WERI-Rb-1 (cell line): Measurements from ENCODE around the gene TOR2A.

ENCODE experiments used
- DNase-seq: peaks from one replicate; pipeline ENCODE4 v3.0.0-alpha.2; 2020
- H3K27ac ChIP-seq: fragments of 250-450 bp; sonication (Bioruptor Pico); 2 replicates; pipeline ENCODE4 v1.5.1; 2020; ENCODE audit warnings: mild to moderate bottlenecking, moderate library complexity
- H3K27me3 ChIP-seq: fragments of 250-450 bp; sonication (Bioruptor Pico); 2 replicates; pipeline ENCODE4 v1.5.1; 2021; ENCODE audit warnings: mild to moderate bottlenecking, low read depth, moderate library complexity; ENCODE audit not compliant: insufficient read depth, severe bottlenecking
- H3K36me3 ChIP-seq: fragments of 250-450 bp; sonication (Bioruptor Pico); 2 replicates; pipeline ENCODE4 v1.5.1; 2020; ENCODE audit warnings: mild to moderate bottlenecking, moderate library complexity
- H3K4me3 ChIP-seq: 2 replicates; pipeline ENCODE4 v1.5.1; 2011; ENCODE audit warnings: low read depth, mild to moderate bottlenecking, control low read depth, low read length
- H3K9me3 ChIP-seq: fragments of 250-450 bp; sonication (Bioruptor Pico); 2 replicates; pipeline ENCODE4 v1.5.1; 2021; ENCODE audit warnings: mild to moderate bottlenecking, moderate library complexity; ENCODE audit not compliant: severe bottlenecking
- TF ChIP-seq, protein P1 (sequence below): IDR thresholded peaks from 2 replicates; pipeline ENCODE4 v1.5.1; 2011; ENCODE audit warnings: low read depth, mild to moderate bottlenecking, control low read depth, inconsistent platforms, low read length

The TOR2A gene

DNA sequence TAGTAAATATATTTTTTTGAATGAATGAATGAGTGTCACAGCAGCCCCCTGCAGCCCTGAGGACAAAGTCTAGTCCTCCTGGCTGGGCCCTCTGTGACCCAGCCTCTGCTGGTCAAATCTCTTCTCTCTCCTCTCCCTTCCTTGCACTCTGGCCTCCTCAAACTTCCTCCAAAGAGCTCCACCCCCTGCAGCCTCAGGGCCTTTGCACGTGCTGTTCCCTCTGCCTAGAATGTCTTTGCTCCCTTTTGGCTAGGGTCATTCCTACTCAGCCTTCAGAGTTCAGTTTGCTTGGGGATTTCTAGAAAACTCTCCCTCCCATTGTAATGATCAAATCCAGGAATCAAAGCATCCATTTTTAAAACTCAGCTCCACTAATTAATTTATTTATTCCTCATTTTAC, 30.3 kb upstream of the TOR2A start:
- Histone ChIP-seq H3K27me3 (no peaks in the 10 kb centered on the region), H3K9me3 (peaks cover 4% of the 10 kb centered on the region), H3K36me3 (no peaks in the 10 kb centered on the region), H3K27ac (no peak overlapping the region), H3K4me3 (no peak overlapping the region)
- TF ChIP-seq, protein P1, sequence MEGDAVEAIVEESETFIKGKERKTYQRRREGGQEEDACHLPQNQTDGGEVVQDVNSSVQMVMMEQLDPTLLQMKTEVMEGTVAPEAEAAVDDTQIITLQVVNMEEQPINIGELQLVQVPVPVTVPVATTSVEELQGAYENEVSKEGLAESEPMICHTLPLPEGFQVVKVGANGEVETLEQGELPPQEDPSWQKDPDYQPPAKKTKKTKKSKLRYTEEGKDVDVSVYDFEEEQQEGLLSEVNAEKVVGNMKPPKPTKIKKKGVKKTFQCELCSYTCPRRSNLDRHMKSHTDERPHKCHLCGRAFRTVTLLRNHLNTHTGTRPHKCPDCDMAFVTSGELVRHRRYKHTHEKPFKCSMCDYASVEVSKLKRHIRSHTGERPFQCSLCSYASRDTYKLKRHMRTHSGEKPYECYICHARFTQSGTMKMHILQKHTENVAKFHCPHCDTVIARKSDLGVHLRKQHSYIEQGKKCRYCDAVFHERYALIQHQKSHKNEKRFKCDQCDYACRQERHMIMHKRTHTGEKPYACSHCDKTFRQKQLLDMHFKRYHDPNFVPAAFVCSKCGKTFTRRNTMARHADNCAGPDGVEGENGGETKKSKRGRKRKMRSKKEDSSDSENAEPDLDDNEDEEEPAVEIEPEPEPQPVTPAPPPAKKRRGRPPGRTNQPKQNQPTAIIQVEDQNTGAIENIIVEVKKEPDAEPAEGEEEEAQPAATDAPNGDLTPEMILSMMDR, result no peak
- no peak for DNase-seq

DNA sequence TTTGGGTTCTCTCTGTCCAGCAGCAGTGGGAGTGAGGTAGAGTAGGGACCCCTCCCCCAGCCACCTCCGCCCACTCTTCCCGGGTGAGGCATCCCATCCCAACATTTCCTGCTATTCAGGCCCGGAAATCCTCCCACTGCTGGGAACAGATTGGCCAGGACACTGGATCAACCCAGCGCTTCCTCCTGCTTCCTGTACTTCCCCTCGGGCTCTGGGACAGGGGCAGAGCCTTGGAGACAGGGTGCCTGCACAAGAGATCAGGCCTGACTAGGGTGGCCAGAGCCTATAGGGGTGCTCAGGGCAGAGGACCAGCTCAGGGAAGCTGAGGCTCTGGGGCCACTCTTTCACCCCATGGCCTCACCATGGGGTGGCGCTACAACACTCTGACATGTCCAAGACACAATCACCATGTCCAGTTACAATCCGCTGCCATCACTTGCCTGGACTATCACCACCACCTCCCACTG, 28.9 kb upstream of the TOR2A start:
- no peak overlapping the region for H3K27ac ChIP-seq
- no peak overlapping the region for H3K4me3 ChIP-seq
- H3K36me3 ChIP-seq, result no peaks in the 10 kb centered on the region
- peak; percentile 79 for DNase-seq
- TF ChIP-seq, protein P1, result peak; percentile 91
- H3K9me3 ChIP-seq, result peaks cover 4% of the 10 kb centered on the region
- H3K27me3 ChIP-seq, result no peaks in the 10 kb centered on the region

DNA sequence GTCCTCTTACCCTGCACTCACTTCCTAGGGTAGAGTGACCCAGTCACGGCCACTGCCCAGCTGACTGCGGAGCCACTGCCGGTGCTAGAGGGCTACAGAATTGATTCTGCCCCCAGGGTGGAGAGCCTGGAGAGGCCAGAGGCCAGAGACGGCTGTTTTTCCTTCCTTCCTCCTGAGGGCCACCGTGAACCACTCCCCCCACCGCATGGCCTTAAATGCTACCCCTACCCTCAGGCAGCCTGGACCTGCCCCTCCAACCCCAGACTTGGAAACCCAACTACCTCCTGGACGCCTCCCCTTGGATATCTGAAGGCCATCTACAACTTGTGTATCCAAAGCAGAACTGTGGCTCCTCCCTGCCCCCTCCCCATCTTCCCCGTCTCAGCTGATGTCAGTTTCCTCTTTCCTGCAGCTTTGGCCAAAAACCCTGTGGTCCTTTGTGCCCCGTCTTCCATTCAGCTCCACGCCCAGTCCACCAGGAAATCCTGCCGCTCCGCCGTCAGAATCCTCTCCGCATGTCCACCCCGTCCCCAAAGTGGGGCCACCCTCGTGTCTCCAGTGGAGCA, 27.1 kb upstream of the TOR2A start:
- no peak for DNase-seq
- no peaks in the 10 kb centered on the region for H3K36me3 ChIP-seq
- TF ChIP-seq, protein P1, result no peak
- H3K27me3 ChIP-seq, result no peaks in the 10 kb centered on the region
- no peak overlapping the region for H3K4me3 ChIP-seq
- H3K27ac ChIP-seq, result no peak overlapping the region
- H3K9me3 ChIP-seq, result peaks cover 4% of the 10 kb centered on the region

DNA sequence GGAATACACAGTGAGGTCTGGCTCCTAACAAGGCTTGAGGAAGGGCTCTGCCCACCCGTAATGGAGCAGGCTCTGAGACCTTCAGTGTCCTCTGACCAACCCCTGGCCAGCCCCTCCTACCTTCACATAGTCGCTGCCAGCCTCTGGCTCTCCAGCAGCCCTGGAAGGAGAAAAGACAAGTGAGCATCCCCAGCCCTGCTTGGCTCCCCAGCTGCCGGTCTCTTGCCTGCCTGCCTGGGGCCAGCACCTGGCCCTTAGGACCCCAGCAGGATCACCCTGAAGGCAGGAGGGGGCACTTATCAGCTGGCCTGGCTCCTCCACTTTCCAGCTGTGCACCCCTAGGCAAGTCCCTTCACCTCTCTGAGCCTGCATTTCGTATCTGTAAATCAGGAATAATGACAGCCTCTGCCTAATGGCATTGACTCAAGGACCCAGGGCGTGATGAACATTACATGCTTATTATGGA, 26.4 kb upstream of the TOR2A start:
- DNase-seq, result no peak
- no peak overlapping the region for H3K4me3 ChIP-seq
- TF ChIP-seq, protein P1, result no peak
- peaks cover 4% of the 10 kb centered on the region for H3K9me3 ChIP-seq
- no peak overlapping the region for H3K27ac ChIP-seq
- no peaks in the 10 kb centered on the region for H3K36me3 ChIP-seq
- no peaks in the 10 kb centered on the region for H3K27me3 ChIP-seq

DNA sequence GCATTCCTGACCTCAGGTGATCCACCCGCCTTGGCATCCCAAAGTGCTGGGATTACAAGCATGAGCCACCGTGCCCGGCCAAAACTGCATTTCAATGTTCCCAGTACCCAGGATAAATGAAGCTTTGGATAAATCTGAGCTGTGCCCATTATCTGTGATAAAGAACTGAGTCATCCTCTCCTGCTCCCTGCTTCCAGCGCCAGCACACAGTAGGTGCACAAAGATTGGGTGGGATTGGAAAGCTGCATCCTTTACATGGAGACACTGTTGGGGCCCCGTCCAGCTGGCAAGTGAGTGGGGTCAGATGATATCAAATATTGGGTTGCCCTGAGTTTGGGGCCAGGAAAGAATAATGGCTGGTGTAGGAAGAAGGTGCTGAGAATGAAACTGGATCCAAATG, 26.0 kb upstream of the TOR2A start:
- H3K4me3 ChIP-seq, result no peak overlapping the region

More for the DNA sequence above, 26.0 kb upstream of the TOR2A start:
- TF ChIP-seq, protein P1, result no peak
- no peak overlapping the region for H3K27ac ChIP-seq
- H3K27me3 ChIP-seq, result no peaks in the 10 kb centered on the region
- H3K36me3 ChIP-seq, result no peaks in the 10 kb centered on the region
- H3K9me3 ChIP-seq, result peaks cover 4% of the 10 kb centered on the region
- DNase-seq, result no peak
